T follicular helper cell (primary cell): Measurements from ENCODE around the gene C4orf51.

Experiments used
- DNase-seq: peaks from one replicate; pipeline ENCODE4 v3.0.0-alpha.2; 2020; ENCODE audit warnings: low read depth

C4orf51 gene

DNA sequence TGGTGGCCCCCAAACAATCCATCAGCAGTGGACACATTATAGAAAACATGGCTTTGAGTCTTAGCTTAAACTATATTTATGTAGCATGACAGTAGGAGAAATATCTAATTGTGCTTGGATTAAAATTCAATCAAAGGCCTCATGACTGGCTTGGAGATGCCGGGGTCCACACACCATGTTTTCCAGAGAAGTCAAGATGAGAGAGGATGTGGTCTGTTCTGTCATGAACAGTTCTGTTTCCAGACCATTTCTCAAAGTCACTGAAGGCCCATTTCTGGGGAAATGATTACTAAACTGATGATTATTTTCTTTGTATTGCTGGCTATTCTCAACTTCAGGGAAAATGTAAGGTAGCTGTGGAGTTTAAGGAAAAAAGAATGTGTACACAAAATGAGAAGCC, 76.3 kb downstream of the C4orf51 start:
- no peak for DNase-seq

DNA sequence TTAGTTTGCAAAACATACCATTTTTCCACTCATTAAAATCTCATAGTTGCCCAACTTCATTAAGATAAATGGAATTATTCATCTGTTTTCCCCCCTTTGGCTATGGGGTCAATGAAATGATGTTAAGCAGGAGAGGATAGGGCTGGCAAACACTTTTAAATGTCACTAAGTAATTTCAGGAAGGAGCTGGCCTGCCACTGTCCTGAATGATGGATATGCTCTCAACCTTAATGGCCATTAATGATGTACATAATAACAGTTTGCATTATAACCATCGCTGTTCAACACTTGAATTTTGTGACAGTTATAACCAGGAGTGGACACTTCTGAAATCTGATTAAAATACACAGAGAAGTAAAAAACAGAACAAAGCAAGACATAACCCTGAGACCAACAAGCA, 77.2 kb downstream of the C4orf51 start:
- no peak for DNase-seq

DNA sequence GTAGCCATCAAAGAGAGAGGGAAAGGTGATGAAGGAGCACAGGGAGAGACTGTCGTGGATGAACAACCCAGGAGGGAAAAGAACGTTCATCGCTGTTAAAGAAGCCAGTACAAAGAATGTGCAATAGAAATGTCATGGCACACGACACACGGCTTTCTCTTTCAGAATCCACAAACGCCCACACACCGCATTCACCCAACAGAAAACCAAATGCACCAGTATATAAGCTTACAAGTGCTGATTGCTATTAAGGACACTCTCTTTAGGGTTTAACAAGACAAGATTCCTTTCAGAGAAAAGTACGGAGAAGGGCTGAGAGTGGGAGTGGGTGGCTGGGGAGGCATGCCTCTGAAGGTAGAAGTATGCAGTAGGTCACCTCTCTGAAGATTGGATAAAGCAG, 80.2 kb downstream of the C4orf51 start:
- no peak for DNase-seq

DNA sequence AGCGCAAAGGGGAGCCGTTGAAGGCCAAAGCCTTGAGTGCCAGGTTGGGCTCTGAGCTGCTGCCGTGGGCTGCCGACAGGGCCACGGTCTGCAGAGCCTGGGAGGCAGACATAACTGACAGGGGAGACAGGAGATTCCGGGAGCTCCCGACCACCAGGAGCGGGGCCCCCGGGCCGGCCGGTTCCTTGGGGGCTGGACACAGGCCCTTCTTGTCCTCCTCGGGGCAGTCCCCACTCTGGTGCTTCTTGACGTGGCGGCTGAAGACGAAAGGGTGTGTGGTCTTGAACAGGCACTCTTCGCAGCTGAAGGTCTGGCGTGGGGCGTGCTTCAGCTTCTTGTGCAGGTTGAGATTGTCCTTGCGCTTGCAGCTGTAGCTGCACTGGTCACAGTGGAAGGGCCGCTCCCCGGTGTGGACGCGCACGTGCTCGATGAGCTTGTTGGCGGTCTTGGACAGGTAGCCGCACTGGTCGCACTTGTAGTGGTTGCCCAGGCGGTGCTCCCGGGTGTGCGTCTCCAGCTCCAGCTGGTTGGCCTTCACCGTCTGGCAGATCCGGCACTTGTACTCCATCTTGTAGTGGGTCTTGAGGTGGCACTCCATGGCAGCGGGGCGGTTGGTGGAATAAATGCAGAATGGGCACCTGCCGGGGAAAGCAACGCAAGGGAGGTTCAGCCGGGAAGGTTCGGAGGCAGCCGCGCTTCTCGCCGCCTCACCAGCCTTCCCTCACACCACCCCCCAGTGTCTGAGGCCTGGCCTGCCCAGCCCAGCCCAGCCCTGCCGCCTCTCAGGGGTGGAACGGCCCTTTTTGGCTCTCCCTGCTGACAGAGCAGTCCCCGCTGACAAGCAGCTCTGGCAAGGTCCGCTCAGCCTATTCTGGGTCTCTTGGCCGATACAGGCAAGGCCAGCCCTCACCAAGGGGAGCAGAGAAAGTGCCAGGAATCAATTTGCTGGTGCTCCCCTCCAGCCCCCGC, 81.3 kb downstream of the C4orf51 start:
- DNase-seq: no peak

DNA sequence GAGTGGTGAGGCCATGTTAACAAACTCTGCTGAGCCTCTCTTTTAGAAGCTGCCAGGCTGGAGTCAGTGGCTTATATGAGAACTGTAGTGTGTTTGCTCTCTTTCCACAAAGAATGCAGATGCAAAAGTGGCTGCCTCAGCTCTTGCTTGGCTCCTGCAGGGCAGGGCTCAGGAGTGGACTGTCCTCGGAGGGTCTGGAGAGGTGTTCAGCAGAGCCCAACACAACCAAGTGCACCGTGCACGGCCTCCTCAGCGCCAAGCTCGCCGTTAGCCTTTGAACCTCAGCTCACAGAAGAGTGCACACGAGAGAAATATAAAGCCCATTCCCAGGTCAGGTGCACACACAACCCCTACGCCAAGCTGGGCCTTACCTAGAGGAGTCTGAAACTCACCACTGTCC, 82.8 kb downstream of the C4orf51 start:
- no peak for DNase-seq

DNA sequence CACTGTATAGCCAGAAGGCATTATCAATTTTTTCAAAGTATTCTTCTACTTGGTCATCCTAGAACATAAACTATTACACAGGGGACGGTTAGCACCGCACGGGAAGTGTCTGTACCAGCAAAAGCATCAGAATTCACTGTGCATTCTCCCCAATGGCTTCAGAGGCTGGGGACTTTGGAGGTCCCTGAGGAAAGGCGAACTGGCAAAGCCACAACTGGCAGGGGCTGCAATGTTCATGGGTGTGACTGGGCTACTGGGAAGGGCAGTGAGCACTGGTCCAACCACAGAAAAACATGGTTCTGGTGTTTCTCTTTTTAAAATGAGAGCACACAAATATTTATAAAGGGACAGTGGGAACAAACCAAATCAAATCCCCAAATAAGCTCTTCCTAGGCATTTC, 83.5 kb downstream of the C4orf51 start:
- DNase-seq: no peak

DNA sequence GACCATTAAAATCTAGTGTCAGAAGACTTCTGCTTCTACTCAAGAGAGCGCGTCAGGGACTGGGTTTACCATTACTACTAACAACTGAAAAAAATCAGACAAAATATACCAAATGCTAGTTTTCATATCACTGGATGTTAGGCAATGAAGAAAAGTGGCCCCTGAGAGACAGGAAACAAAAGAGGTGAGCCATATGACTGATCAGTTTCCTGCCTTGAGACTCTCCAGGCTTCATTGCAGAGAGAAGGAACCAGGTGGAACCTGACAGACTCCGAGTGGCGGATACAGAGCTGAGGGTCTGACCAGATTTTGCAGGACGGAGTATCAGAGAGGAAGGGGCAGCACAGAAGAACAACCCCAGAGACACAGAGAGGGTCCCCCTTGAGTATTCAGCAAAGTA, 86.3 kb downstream of the C4orf51 start:
- DNase-seq: no peak

DNA sequence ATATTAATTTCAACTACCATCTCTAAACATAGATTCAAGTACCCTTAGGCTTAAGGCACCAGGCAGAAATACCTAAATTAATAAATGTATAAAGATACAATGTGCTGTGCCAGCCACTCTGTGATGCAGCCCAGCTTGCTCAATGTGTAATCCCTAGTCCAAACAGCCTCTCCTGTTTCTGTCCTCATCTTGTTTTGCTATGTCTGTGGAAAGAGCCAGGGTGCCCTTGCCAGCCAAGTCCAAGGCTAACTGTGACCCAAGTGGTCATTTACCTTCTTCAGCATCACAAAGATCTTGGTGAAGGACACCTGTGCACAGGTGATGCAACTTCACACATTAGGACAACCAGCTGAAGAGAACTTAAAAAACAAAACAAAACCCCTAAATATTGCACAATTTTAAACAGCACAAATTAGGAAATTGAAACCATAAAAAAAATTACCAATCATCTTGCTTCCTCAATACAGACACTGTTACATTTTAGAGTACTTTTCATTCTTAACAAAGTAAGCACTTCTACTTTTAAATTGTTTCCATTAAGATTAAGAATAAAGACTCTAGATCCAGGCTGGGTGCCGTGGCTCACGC, 89.6 kb downstream of the C4orf51 start:
- DNase-seq: no peak

DNA sequence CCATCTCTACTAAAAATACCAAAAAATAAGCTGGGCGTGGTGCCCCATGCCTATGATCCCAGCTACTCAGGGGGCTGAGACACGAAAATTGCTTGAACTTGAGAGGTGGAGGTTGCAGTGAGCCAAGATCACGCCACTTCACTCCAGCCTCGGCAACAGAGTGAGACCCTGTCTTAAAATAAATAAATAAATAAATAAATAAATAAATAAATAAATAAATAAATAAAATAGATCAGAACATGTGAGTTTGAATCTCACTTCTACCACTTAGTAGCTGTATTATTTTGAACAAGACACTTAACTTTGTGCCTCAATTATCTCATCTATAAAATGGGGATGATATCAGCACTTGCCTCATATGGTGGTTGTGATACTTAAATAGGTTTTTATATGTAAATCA, 90.2 kb downstream of the C4orf51 start:
- no peak for DNase-seq

DNA sequence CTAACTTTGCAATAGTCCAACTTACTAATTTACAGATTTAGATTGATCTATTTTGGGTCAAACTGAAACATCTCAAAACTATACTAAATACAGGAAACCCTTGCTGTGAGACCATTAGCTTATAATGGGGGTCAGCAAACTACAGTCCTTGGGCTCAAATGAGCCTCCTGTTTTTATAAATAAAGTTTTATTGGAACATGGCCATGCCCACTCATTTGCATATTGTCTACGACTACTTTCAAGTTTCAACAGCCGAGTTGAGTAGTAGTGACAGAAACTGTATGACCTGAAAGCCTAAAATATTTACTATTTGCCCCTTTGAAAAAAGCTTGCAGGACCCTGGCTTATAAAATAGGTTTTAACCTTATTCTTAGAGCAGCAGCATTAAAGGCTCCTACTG, 92.4 kb downstream of the C4orf51 start:
- no peak for DNase-seq

DNA sequence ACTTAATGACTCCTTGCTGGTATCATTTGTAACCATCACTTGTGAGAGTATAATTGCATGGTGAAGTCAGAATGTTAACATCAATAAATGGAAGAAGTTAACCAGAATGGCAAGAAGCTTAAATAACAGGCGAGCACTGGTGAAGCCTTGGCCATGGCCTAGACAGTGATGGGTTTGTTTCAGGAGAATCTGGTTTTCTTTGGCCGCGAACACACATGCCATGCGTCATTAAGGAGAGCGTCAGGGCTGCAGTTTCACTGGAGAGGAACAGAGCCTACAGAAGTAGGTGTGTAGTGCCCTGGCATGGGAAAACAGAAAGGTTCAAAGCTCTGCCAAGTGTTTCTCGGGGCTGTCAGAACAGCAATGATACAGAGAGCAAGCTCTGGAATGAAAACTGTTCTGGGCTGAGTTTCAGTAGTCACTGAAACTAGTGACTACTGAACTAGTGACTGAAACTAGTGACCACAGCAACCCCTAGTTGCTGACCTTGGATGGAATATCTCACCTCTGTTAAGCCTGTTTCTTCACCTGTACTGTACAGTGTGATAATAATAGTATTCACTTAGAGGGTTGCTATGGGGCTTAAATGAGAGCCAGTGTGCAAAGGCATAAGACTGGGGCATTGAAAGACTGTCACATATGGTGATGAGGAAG, 93.8 kb downstream of the C4orf51 start:
- no peak for DNase-seq

DNA sequence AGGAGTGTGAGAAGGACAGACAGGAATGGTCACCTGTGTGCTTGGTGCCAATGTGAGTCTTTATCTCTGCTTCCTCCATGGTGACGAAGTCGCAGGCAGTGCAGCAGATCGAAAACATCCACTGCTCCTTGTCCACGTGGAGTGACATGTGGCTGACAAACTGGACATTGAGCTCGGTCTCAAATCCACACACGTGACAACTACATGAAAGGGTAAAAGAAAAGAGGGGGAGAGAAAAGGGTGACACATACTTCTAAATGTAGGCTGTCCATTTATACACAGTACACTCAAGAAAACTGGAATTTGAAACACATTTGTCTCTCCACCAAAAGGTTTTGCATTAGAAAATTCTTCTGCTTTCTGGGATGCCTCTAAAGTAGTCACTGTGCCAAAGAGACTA, 94.5 kb downstream of the C4orf51 start:
- DNase-seq: no peak

DNA sequence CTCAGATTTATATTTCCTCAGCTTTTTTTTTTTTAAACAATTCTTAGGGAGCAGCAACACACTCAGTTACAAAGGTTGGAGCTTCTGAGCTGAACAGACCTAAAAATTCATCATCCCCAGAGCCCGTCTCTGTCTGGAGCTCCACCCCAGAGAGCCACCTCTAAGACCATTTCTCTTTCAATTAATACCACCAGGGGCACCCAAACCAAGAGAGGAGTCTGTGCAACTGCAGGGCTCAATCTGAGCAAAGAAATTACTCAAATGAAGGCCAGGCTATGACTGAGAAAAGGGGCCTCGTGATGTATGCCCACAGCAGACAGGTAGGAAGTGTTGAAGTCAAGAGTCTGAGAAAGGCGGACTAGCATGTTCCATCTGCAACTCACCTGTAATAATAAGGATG, 95.5 kb downstream of the C4orf51 start:
- no peak for DNase-seq

DNA sequence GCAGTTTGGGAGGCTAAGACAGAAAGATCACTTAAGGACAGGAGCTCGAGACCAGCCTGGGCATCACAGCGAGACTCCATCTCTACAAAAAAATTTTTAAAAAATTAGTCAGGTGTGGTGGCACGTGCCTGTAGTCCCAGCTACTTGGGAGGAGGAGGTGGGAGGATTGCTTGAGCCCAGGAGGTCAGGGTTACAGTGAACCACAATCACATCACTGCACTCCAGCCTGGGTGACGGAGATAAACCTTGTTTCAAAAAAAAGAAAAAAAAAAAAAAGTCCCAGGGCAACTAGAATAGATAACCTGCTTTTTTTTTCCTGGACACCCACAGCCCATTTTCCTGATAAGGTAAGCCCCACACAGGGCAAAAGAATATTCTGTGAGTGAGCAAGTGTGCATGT, 96.3 kb downstream of the C4orf51 start:
- DNase-seq: no peak

DNA sequence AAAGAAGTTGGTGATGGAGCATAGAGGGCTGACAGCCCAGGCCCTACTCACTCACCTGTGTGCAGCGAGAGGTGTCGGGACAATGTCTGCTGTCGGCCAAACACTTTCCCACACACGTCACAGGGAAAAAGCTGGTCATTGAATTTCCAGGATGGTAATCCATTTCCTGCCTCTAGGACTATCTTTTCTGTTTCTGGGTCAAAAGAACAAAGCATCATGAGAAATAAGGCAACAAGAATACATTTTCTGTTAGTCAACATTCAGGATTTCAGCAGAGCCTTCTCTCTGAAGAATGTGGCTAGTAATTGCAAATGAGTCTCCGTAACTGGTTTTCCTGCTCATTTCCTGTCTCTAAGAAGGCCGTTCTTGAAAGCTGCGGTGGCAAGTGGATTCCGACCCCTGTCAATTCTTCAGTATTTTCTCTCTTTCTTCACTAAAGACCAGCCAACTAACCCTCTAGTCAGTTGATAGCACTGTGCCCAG, 99.4 kb downstream of the C4orf51 start:
- DNase-seq: no peak

DNA sequence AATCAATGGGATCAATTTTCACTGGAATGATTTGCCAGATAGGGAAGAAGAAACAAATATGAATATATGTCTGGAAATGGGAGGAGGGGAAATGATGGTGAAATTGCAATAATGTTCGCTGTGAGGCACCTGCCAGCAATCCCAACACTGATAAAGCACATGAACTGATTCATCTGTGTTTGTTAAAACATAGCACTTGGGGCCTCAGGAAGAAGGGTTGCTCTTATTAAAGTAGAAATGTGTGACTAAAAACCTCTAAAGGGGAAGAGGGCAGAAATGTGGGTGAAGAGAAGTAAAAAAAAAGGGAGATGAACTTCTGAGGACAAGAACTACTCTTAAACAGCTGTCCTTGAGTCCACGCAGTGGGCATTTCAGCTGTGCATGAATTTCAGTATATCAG, 101.4 kb downstream of the C4orf51 start:
- no peak for DNase-seq
